NCI-H2029 treated with DMSO at 0.1 percent for 48 hours (cell line): ENCODE measurements around the gene MSANTD4.
"Not testable (repeated sequence)": the region's sequence is repeated elsewhere in the genome, so short reads cannot be mapped to it uniquely, and the experiment has no call there.

Experiments
- DNase-seq: peaks from one replicate; lab custom pipeline; 2025; lab: John Stamatoyannopoulos, UW

The MSANTD4 gene

GRCh38 chr11:106021967-106022794 lies at the start of gene MSANTD4:
TSS of gene MSANTD4 (minus strand) at chr11:106022240. CDS start at chr11:106010917, 11,323 bp downstream.
- DNase-seq, result peak; percentile 96

- DNase-seq, result no peak
Observed at GRCh38 chr11:106070606-106071005, 48.6 kb upstream of the MSANTD4 start.

GRCh38 chr11:106063009-106063408 lies 41.0 kb upstream of the MSANTD4 start:
- no peak for DNase-seq

GRCh38 chr11:106061954-106062949 lies 40.2 kb upstream of the MSANTD4 start:
- no peak for DNase-seq

- DNase-seq, result no peak
Observed at GRCh38 chr11:106061249-106061784, 39.3 kb upstream of the MSANTD4 start.

GRCh38 chr11:106059617-106060016 lies 37.6 kb upstream of the MSANTD4 start:
- DNase-seq, result no peak

GRCh38 chr11:106058377-106058776 lies 36.3 kb upstream of the MSANTD4 start:
- not testable (repeated sequence) for DNase-seq

- DNase-seq, result no peak
Observed at GRCh38 chr11:106051103-106051502, 29.1 kb upstream of the MSANTD4 start.

GRCh38 chr11:106049727-106050476 lies 27.9 kb upstream of the MSANTD4 start:
- no peak for DNase-seq

GRCh38 chr11:106047631-106048030 lies 25.6 kb upstream of the MSANTD4 start:
- DNase-seq, result no peak

GRCh38 chr11:106043540-106043939 lies 21.5 kb upstream of the MSANTD4 start:
- no peak for DNase-seq

- no peak for DNase-seq
Observed at GRCh38 chr11:106032861-106033260, 10.8 kb upstream of the MSANTD4 start.

- no peak for DNase-seq
Observed at GRCh38 chr11:106031936-106032335, 9.9 kb upstream of the MSANTD4 start.

GRCh38 chr11:106031202-106031810 lies 9.3 kb upstream of the MSANTD4 start:
- DNase-seq, result no peak

GRCh38 chr11:106030609-106031008 lies 8.6 kb upstream of the MSANTD4 start:
- no peak for DNase-seq

GRCh38 chr11:106022795-106023275 lies 795 bp upstream of the MSANTD4 start:
- DNase-seq, result no peak

- DNase-seq, result no peak
Observed at GRCh38 chr11:106021181-106021966, 666 bp downstream of the MSANTD4 start.

- no peak for DNase-seq
Observed at GRCh38 chr11:106017093-106017492, 4.9 kb downstream of the MSANTD4 start.

- DNase-seq, result no peak
Observed at GRCh38 chr11:106015066-106015465, 7.0 kb downstream of the MSANTD4 start.

- DNase-seq, result no peak
Observed at GRCh38 chr11:106014620-106015019, 7.4 kb downstream of the MSANTD4 start.
